Measurements from ENCODE around the gene LST1.
"Not testable (repeated sequence)": the region's sequence is repeated elsewhere in the genome, so short reads cannot be mapped to it uniquely, and the experiment has no call there.

LST1 gene

GRCh38 chr6:31581434-31582229 lies 4.4 kb upstream of the LST1 start:
- DNase-seq = no peak

DNA sequence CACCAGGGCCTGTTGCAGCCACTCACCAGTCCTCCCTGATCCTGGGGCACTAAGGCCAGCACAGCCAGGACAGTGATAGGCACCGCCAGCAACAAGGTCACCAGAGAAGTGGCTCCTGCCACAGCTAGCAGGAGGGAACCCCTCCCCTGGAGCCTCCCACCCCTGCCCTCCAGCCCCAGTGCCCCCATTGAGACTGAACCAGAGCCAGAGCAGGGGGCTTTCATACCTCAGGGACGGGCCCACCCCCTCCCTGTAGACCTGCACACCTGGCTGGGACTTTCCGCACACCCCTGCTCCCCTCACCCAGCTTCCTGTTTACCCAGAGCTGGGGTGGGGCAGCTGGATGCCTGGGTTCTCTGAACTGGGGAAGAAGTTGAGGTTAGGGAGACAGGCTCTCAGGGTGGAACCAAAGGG lies 3.8 kb upstream of the LST1 start, which contains the start of gene LTB:
Gene LTB, minus strand, starts transcription at position 195 of the 414 bp plus-strand sequence. Its CDS starts 7 bp downstream, at position 188.
- peak; percentile 80 for DNase-seq

- DNase-seq = no peak
Measured at GRCh38 chr6:31585491-31585890, 586 bp upstream of the LST1 start.

DNA sequence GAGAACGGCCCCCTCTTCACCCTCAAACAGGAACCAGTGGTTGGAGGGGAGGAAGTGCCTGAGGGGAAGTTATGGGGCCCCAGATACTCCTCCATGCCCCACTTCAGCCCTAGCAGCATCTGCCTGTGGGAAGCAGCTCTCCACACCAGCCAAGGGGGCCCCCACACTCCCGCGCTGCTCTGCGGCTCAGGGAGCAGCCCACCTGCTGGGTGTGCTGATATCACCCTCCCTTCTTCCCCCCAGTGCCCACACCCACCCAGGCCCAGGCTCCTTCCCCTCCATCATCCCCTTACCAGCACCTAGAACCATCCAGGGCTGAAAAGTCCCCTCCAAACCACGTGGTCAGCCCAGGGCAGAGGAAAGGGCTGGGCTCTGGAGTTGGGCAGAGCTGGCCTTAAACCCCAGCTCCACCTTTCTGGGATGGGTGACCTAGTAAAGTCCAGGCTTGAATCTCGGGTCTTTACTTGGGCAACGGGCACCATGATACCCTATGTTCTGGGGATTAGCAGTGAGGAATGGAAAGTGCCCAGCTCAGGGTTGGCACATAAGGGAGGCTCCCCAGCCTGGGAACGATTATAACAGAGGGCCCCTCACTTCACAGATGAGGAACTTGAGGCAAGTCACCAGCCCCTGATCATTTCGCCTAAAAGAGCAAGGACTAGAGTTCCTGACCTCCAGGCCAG lies 663 bp downstream of the LST1 start:
- DNase-seq = no peak

DNA sequence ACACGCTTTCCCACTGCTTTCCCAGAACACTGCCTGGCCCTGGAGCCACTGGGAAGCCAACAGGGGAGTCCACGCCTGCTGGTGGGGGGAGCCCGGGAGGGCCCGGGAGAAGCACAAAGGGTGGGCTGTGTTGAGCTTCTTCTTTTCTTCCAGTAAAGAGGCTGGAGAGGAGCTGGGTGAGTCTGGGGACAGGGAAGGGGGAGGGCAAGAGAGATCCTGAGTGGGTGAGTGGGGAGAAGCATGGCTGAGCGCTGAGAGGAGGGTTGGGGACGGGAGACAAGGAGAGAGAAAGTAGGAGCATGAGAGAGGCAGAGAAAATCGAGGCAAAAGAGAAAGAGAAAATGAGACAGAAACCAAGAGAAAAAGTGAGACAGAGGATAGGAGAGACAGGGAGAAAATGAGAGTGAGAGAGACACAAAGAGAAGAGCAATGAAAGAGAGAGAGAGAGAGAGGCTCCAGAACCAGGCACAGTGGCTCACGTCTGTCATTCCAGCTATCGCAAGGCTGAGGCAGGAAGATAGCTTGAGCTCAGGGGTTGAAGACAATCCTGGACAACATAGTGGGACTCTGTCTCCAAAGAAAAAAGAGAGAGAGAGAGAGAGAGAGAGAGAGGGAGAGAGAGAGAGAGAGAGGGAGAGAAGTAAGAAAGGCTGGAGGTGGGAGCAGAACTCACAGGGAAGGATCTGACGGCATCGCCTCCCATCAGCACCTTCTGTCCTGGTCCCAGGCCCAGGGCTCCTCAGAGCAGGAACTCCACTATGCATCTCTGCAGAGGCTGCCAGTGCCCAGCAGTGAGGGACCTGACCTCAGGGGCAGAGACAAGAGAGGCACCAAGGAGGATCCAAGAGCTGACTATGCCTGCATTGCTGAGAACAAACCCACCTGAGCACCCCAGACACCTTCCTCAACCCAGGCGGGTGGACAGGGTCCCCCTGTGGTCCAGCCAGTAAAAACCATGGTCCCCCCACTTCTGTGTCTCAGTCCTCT lies 2.0 kb downstream of the LST1 start:
- DNase-seq = no peak

GRCh38 chr6:31588871-31589650 lies 3.0 kb downstream of the LST1 start:
- no peak for DNase-seq

DNA sequence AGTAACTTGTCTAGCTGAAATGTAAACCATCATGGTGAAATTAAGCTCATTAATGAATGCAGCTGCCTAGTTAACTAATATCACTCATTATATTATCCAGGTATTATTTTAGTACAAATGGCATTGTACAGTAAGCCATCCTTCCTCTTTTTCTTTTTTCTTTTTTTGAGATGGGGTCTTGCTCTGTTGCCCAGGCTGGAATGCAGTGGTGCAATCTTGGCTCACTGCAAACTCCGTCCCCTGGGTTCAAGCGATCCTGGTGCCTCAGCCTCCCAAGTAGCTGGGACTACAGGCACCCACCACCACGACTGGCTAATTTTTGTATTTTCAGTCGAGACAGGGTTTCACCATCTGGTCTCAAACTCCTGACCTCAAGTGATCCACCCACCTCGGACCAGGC lies 4.6 kb downstream of the LST1 start:
- DNase-seq = not testable (repeated sequence)

DNA sequence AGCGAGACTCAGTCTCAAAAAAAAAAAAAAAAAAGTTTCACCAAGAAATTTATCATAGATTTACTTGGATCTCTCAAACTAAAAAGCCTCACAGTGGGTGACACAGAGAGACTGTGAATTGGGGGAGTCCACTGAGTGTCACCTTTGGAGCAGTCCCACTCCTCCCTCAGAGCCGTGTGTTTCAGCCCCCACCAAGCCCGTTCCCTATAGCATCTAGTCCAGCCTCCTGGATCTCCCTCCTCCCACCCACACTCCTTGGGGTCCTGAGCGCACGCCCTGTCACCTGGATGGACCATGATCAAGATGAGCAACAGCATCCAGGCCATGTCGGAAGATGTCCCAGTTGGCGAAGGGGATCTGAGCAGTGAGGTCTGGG lies 6.3 kb downstream of the LST1 start:
- no peak for DNase-seq

DNA sequence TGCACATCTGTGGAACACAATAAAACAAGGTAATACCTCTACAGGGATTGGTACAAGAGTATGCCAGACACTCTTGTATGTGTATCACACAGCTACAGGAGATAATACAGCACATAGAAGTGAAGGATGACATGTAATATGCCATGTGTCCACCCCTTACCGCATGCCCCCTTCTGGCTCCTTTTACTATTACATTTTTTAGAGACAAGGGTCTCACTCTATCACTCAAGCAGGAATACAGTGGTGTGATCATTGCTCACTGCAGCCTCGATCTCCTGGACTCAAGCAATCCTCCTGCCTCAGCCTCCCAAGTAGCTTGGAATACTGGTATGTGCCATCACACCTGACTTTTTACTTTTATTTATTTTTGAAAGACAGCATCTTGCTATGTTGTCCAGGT lies 10.9 kb downstream of the LST1 start:
- no peak for DNase-seq

DNA sequence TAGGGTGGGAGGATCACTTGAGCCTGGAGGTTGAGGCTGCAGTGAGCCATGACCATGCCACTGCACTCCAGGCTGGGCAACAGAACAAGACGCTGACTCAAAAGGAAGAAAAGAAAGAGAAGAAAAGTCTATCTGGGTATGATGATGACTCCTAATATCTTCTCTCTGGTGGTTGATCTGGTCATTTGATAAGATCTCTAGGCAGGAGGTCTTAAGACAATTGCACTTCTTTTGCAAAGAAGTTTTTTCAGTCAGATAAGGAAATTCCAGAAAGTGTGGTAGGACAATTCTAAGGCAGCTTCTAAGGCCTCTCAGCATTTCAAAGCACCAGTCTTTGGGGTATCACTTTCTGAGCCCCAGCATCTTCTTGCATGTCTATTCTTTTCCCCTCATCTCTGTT lies 21.2 kb downstream of the LST1 start:
- DNase-seq = no peak

DNA sequence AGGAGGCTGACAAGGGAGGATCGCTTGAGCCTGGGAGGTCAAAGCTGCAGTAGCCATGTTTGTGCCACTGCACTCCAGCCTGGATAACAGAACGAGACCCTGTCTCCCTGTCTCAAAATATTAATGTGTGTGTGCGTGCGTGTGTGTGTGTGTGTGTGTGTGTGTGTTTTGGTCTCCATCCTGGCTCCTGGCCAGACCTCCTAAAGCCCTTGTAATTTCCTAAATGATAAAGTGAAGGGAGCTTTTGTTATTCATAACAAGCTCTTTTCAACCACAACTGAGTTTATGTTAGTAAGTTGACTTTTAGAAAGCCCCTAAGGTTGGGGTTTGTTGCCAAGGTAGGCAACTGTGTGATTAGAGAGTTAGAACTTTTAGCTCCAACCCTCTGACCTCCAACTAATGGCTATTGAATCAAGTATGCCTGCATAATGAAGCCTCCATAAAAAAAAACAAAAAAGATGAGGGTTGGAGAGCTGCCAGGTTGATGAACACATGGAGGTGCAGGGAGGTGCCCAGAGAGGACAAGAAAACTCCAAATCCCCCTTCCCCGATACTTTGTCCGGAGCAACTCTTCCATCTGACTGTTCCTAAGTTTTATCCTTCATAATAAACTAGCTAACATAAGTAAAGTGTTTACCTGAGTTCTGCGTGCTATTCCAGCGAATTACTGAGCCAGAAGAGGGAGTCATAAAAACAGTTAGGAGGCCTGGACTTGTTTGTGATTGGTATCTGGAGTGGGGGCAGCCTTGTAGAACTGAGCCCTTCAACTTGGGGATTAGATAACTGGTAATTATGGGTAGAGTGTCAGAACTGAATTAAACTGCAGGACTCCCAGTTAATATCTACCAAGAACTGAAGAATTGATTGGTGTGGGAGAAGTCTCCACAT lies 23.7 kb downstream of the LST1 start:
- no peak for DNase-seq

DNA sequence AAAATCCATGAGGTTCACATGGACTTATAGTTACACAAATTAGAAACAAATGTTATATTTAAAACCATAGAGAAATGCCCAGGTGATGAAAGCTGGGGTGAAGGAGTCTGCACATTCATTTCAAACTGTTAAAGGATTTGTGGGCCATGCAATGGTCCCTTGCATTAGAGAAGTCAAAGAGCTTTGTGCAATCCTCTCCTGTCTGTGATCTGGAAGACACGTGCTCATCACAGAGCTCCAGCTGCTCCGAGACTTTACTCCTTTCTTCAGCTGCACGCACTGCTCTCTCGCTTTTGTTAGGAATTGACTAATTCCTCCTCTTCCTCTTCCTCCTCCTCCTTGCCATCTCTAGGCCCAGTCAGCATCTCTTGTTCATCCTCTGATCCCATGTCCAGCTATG lies 24.9 kb downstream of the LST1 start:
- DNase-seq = no peak

DNA sequence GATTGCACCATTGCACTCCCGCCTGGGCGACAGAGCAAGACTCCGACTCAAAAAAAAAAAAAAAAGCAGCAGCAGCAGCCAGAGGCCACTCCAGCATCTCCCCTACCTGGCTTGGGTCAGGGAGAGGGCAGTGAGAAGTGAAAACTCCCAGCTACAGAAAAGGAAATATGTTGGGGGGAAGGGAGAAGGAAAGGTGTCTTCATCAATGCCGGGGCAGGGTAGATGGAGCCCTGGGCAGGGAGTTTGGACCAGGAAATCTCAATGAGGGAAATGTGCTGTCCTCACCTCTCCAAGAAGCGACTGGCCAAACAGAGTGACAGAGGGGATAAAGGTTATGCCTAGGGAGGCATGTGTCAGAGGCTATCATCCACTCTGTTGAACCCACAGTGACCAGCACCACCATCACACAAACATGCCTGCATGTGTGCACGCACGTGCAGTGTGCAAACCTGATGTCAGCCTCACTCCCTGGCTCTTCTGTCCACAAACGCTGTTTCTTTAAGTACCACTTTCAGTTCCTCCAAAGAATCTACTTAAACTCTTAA lies 28.1 kb downstream of the LST1 start:
- no peak for DNase-seq

GRCh38 chr6:31614684-31615578 lies 28.9 kb downstream of the LST1 start, which contains the start of gene AIF1:
Gene AIF1 (plus strand): TSS chr6:31615234. CDS start chr6:31615330, 96 bp downstream.
- DNase-seq = no peak

DNA sequence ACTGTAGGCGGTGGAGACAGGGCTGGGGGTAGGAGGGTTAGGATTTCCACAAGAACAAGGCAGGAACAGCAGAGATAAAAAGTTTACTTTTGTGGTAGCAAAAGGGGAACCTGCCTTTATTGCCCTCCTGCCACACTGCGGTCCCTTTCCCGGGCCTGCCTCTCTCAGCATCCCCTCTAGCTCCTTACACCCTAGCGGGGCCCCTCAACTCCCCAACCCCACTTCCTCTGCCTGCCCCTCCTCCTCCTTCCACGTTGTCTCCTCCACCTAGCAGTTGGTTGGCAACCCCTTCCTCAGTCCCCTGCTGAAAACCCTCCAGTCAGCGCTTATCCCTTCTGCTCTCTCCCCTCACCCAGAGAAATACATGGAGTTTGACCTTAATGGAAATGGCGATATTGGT lies 29.7 kb downstream of the LST1 start:
- no peak for DNase-seq

DNA sequence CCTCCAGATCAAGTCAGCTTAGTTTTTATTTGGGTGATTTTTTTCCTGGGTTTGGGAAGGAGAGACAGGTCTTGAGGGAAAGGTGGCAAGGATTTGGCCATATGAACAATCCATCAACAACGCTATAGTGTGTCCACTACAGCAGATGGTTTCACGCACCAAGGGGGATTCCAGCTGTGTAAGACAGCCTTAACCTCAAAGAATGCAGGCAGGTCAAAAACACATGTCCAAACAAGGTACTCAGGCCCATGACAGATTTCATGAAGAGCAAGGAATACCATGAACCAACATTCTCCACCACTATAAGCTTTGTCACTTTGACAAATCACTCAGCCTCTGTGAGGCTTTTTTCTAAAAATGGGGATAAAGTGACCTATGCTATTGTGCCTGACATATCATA lies 30.9 kb downstream of the LST1 start:
- DNase-seq = no peak

DNA sequence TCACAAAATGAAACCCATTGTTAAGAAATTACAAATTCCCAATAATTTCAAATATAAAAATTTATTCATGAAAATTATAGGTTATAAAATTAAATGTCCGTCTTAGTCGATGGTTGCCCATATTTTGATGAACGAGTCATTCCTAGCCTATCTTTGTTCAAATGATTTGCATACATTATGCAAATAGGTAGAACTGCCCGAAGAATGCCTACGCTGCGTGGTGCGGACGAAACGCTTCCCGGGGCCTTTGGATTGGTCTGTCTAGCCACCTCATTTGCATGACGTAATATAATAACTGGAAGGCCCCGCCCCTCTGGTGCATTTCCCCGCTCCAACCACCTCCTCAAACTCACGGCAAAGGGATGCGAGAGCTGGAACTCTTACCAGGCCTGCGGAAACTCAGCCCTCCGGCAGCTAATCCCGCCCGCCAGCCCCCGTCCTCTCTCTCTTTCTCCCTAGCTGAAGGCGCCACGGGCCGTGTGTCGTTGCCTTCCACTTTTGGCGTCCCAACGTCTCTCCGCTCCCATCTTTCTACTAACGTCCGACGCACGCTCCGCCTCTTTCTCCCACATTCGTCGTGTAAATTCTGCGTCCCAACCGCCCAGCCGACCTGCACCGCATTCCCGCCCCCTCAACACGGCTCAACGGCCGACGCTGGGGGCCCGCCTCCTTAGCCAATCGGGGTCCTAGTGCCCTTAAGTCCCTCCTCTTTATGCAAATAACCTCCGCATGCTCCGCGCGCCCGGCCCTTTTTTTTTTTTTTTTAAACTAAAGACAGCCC lies 33.9 kb downstream of the LST1 start:
- peak; percentile 96 for DNase-seq

DNA sequence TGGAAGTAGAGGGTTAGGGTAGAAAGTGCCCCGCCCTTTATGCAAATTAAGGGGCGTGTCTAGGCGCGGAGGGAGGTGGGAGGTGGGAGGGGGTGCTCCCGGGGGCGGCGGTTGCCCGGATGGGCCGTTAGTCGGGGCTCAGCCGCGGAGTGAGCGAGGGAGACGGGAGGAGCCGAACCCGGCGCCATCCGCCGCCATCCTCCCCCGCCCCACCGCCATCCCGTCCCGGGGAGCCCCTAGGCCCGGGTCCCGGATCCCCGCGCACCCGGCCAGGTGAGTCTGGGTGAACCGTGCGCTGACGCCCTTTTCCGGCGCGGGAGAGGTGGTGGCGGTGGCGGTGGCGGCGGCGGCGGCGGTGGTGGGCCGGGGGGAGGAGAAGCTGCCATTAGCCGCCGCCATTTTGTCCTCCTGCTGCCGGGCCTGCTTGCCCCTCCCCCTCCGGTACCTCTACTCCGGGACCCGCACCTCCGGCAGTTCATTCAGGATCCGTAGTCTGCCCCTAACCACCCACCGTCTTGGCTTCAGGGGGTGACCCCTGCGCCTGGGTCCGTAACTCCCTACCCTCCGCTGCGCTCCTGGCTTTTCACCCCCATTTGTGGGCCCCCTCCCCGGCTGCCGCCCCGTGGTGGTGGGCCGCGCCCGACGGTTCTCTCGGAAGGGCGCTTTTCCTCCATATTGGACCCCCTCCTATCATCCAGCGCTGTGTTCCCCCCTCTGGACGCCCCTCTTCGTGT lies 34.7 kb downstream of the LST1 start, which contains the start of gene PRRC2A:
Gene PRRC2A, plus strand, starts transcription at position 130 of the 734 bp plus-strand sequence. CDS start 2,075 bp downstream, outside the sequence.
- no peak for DNase-seq

Measured in activated effector memory CD4-positive, alpha-beta T cell treated with Interleukin-2 at 50 U/mL for 16 hours (primary cell).